Measurements from ENCODE around the gene MALAT1.

MALAT1 gene

DNA sequence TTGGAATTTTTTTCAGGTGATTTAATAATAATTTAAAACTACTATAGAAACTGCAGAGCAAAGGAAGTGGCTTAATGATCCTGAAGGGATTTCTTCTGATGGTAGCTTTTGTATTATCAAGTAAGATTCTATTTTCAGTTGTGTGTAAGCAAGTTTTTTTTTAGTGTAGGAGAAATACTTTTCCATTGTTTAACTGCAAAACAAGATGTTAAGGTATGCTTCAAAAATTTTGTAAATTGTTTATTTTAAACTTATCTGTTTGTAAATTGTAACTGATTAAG is 3.4 kb downstream of the MALAT1 start:
- TF ChIP-seq, protein P1, sequence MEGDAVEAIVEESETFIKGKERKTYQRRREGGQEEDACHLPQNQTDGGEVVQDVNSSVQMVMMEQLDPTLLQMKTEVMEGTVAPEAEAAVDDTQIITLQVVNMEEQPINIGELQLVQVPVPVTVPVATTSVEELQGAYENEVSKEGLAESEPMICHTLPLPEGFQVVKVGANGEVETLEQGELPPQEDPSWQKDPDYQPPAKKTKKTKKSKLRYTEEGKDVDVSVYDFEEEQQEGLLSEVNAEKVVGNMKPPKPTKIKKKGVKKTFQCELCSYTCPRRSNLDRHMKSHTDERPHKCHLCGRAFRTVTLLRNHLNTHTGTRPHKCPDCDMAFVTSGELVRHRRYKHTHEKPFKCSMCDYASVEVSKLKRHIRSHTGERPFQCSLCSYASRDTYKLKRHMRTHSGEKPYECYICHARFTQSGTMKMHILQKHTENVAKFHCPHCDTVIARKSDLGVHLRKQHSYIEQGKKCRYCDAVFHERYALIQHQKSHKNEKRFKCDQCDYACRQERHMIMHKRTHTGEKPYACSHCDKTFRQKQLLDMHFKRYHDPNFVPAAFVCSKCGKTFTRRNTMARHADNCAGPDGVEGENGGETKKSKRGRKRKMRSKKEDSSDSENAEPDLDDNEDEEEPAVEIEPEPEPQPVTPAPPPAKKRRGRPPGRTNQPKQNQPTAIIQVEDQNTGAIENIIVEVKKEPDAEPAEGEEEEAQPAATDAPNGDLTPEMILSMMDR (IDR thresholded peaks at IDR 0.05; ENCODE audit: poor library complexity, severe bottlenecking): no peak
- Histone ChIP-seq H3K27ac (ENCODE audit: poor library complexity, severe bottlenecking) (peak overlapping the region; percentile 99), H3K4me1 (ENCODE audit: insufficient read depth, poor library complexity, severe bottlenecking) (peaks cover 6% of the 10 kb centered on the region), H3K4me3 (ENCODE audit: severe bottlenecking) (peak overlapping the region; percentile 70), H3K36me3 (ENCODE audit: low read depth) (peaks cover 75% of the 10 kb centered on the region), H3K27me3 (ENCODE audit: insufficient read depth, poor library complexity, severe bottlenecking) (no peaks in the 10 kb centered on the region), H3K9me3 (ENCODE audit: severe bottlenecking) (no peaks in the 10 kb centered on the region)
- DNase-seq (ENCODE audit: low spot score) (no peak), ATAC-seq (ENCODE audit: low read depth) (no peak)

DNA sequence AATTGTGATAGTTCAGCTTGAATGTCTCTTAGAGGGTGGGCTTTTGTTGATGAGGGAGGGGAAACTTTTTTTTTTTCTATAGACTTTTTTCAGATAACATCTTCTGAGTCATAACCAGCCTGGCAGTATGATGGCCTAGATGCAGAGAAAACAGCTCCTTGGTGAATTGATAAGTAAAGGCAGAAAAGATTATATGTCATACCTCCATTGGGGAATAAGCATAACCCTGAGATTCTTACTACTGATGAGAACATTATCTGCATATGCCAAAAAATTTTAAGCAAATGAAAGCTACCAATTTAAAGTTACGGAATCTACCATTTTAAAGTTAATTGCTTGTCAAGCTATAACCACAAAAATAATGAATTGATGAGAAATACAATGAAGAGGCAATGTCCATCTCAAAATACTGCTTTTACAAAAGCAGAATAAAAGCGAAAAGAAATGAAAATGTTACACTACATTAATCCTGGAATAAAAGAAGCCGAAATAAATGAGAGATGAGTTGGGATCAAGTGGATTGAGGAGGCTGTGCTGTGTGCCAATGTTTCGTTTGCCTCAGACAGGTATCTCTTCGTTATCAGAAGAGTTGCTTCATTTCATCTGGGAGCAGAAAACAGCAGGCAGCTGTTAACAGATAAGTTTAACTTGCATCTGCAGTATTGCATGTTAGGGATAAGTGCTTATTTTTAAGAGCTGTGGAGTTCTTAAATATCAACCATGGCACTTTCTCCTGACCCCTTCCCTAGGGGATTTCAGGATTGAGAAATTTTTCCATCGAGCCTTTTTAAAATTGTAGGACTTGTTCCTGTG is 3.9 kb downstream of the MALAT1 start:
- DNase-seq (ENCODE audit: low spot score): no peak
- H3K9me3 ChIP-seq (ENCODE audit: severe bottlenecking): no peaks in the 10 kb centered on the region
- H3K4me1 ChIP-seq (ENCODE audit: insufficient read depth, poor library complexity, severe bottlenecking): peaks cover 6% of the 10 kb centered on the region
- H3K4me3 ChIP-seq (ENCODE audit: severe bottlenecking): peak overlapping the region; percentile 70
- no peak for ATAC-seq (ENCODE audit: low read depth)
- no peaks in the 10 kb centered on the region for H3K27me3 ChIP-seq (ENCODE audit: insufficient read depth, poor library complexity, severe bottlenecking)
- TF ChIP-seq, protein P1 (IDR thresholded peaks at IDR 0.05; ENCODE audit: poor library complexity, severe bottlenecking): no peak
- peak overlapping the region; percentile 99 for H3K27ac ChIP-seq (ENCODE audit: poor library complexity, severe bottlenecking)
- peaks cover 75% of the 10 kb centered on the region for H3K36me3 ChIP-seq (ENCODE audit: low read depth)

DNA sequence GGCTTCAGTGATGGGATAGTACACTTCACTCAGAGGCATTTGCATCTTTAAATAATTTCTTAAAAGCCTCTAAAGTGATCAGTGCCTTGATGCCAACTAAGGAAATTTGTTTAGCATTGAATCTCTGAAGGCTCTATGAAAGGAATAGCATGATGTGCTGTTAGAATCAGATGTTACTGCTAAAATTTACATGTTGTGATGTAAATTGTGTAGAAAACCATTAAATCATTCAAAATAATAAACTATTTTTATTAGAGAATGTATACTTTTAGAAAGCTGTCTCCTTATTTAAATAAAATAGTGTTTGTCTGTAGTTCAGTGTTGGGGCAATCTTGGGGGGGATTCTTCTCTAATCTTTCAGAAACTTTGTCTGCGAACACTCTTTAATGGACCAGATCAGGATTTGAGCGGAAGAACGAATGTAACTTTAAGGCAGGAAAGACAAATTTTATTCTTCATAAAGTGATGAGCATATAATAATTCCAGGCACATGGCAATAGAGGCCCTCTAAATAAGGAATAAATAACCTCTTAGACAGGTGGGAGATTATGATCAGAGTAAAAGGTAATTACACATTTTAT is 4.6 kb downstream of the MALAT1 start:
- peak overlapping the region; percentile 99 for H3K27ac ChIP-seq (ENCODE audit: poor library complexity, severe bottlenecking)
- H3K27me3 ChIP-seq (ENCODE audit: insufficient read depth, poor library complexity, severe bottlenecking): no peaks in the 10 kb centered on the region
- peak overlapping the region; percentile 70 for H3K4me3 ChIP-seq (ENCODE audit: severe bottlenecking)
- H3K4me1 ChIP-seq (ENCODE audit: insufficient read depth, poor library complexity, severe bottlenecking): peaks cover 3% of the 10 kb centered on the region
- ATAC-seq (ENCODE audit: low read depth) (no peak), DNase-seq (ENCODE audit: low spot score) (no peak)
- H3K36me3 ChIP-seq (ENCODE audit: low read depth): peaks cover 75% of the 10 kb centered on the region
- H3K9me3 ChIP-seq (ENCODE audit: severe bottlenecking): no peaks in the 10 kb centered on the region
- TF ChIP-seq, protein P1 (IDR thresholded peaks at IDR 0.05; ENCODE audit: poor library complexity, severe bottlenecking): no peak

DNA sequence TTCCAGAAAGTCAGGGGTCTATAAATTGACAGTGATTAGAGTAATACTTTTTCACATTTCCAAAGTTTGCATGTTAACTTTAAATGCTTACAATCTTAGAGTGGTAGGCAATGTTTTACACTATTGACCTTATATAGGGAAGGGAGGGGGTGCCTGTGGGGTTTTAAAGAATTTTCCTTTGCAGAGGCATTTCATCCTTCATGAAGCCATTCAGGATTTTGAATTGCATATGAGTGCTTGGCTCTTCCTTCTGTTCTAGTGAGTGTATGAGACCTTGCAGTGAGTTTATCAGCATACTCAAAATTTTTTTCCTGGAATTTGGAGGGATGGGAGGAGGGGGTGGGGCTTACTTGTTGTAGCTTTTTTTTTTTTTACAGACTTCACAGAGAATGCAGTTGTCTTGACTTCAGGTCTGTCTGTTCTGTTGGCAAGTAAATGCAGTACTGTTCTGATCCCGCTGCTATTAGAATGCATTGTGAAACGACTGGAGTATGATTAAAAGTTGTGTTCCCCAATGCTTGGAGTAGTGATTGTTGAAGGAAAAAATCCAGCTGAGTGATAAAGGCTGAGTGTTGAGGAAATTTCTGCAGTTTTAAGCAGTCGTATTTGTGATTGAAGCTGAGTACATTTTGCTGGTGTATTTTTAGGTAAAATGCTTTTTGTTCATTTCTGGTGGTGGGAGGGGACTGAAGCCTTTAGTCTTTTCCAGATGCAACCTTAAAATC is 5.3 kb downstream of the MALAT1 start:
- peak overlapping the region; percentile 99 for H3K27ac ChIP-seq (ENCODE audit: poor library complexity, severe bottlenecking)
- peaks cover 73% of the 10 kb centered on the region for H3K36me3 ChIP-seq (ENCODE audit: low read depth)

More for the DNA sequence above, 5.3 kb downstream of the MALAT1 start:
- Histone ChIP-seq H3K9me3 (ENCODE audit: severe bottlenecking) (no peaks in the 10 kb centered on the region), H3K27me3 (ENCODE audit: insufficient read depth, poor library complexity, severe bottlenecking) (no peaks in the 10 kb centered on the region), H3K4me3 (ENCODE audit: severe bottlenecking) (peak overlapping the region; percentile 70), H3K4me1 (ENCODE audit: insufficient read depth, poor library complexity, severe bottlenecking) (no peaks in the 10 kb centered on the region)
- DNase-seq (ENCODE audit: low spot score) (no peak), ATAC-seq (ENCODE audit: low read depth) (no peak)
- TF ChIP-seq, protein P1 (IDR thresholded peaks at IDR 0.05; ENCODE audit: poor library complexity, severe bottlenecking): no peak
